Neutrophil (primary cell): ENCODE measurements around the gene IGF2R.

ENCODE experiments used
- H3K27ac ChIP-seq: fragments of 200-600 bp; sonication (generic); 2 replicates; pipeline ENCODE4 v1.5.1; 2016; ENCODE audit warnings: mild to moderate bottlenecking, moderate library complexity
- H3K27me3 ChIP-seq: fragments of 200-600 bp; sonication (generic); 2 replicates; pipeline ENCODE4 v1.6.0; 2016; ENCODE audit warnings: mild to moderate bottlenecking
- H3K36me3 ChIP-seq: fragments of 200-600 bp; sonication (generic); 2 replicates; pipeline ENCODE4 v1.5.1; 2017
- H3K4me1 ChIP-seq, 2 experiments: fragments of 200-600 bp in 1 of 2; sonication (generic) in 1 of 2; 1 replicate in 1 of 2; 2 replicates in 1 of 2; pipeline versions ENCODE4 v1.5.1 to v1.6.1; 2013 to 2016; ENCODE audit warnings: low read depth in 1 of 2, low read length in 1 of 2, mild to moderate bottlenecking in 1 of 2, moderate library complexity in 1 of 2; ENCODE audit not compliant: control insufficient read depth in 1 of 2, insufficient read depth in 1 of 2
- H3K4me3 ChIP-seq, 2 experiments: fragments of 200-600 bp in 1 of 2; sonication (generic) in 1 of 2; 1 replicate in 1 of 2; 2 replicates in 1 of 2; pipeline ENCODE4 v1.5.1; 2013 to 2016; ENCODE audit warnings: low read depth in 1 of 2, low read length in 1 of 2, mild to moderate bottlenecking in 1 of 2, moderate library complexity in 1 of 2
- H3K9me3 ChIP-seq: fragments of 200-600 bp; sonication (generic); 2 replicates; pipeline ENCODE4 v1.5.1; 2016
- CTCF ChIP-seq: fragments of 200-600 bp; sonication (generic); IDR thresholded peaks from 2 replicates; pipeline ENCODE4 v1.5.1; 2016; ENCODE audit warnings: antibody characterized with exemption

IGF2R gene

GRCh38 chr6:160116411-160116810 lies 147.5 kb downstream of the IGF2R start:
- no peaks in the 10 kb centered on the region for H3K4me1 ChIP-seq
- no peak for TF ChIP-seq CTCF
- H3K36me3 ChIP-seq, result peaks cover 63% of the 10 kb centered on the region
- no peak overlapping the region for H3K27ac ChIP-seq
- H3K9me3 ChIP-seq, result no peaks in the 10 kb centered on the region
- no peak overlapping the region for H3K4me3 ChIP-seq
- no peaks in the 10 kb centered on the region for H3K27me3 ChIP-seq

GRCh38 chr6:160117137-160117536 lies 148.3 kb downstream of the IGF2R start:
- no peak for TF ChIP-seq CTCF
- Histone ChIP-seq H3K36me3 (peaks cover 62% of the 10 kb centered on the region), H3K4me3 (no peak overlapping the region), H3K27me3 (no peaks in the 10 kb centered on the region), H3K4me1 (no peaks in the 10 kb centered on the region), H3K27ac (no peak overlapping the region), H3K9me3 (no peaks in the 10 kb centered on the region)

- Histone ChIP-seq H3K27me3 (no peaks in the 10 kb centered on the region), H3K4me1 (no peaks in the 10 kb centered on the region), H3K27ac (peak overlapping the region; percentile 0), H3K4me3 (no peak overlapping the region), H3K9me3 (no peaks in the 10 kb centered on the region), H3K36me3 (peaks cover 51% of the 10 kb centered on the region)
- no peak for TF ChIP-seq CTCF
Observed at GRCh38 chr6:160118620-160119229, 149.8 kb downstream of the IGF2R start.

GRCh38 chr6:160120087-160120486 lies 151.2 kb downstream of the IGF2R start:
- no peak for TF ChIP-seq CTCF
- H3K4me3 ChIP-seq, result no peak overlapping the region
- H3K36me3 ChIP-seq, result peaks cover 39% of the 10 kb centered on the region
- H3K4me1 ChIP-seq, result no peaks in the 10 kb centered on the region
- no peak overlapping the region for H3K27ac ChIP-seq
- no peaks in the 10 kb centered on the region for H3K27me3 ChIP-seq
- H3K9me3 ChIP-seq, result no peaks in the 10 kb centered on the region

- Histone ChIP-seq H3K36me3 (peaks cover 24% of the 10 kb centered on the region), H3K4me3 (no peak within 1 kb of the TSS), H3K27me3 (no peaks in the 10 kb centered on the region), H3K27ac (no peak within 1 kb of the TSS), H3K9me3 (no peaks in the 10 kb centered on the region), H3K4me1 (no peaks in the 10 kb centered on the region)
- TF ChIP-seq CTCF, result no peak
Observed at GRCh38 chr6:160121558-160121957, 152.7 kb downstream of the IGF2R start, which contains the start of gene SLC22A1. TSS of gene SLC22A1 (plus strand) at chr6:160121815. CDS start at chr6:160121936, 121 bp downstream.
